Glutamatergic neuron (in vitro differentiated cells): Measurements from ENCODE around the gene ZNF665. TPM values are rescaled to one million over a fixed set of nuclear protein-coding genes. Genes with fewer than 3 reads are reported as not detected.

ENCODE experiments used
- DNase-seq: peaks from one replicate; pipeline ENCODE4 v3.0.0; 2022
- H3K27ac Mint-ChIP-seq: one replicate; pipeline ENCODE4 v1.8.0; 2020; ENCODE audit warnings: mild to moderate bottlenecking, mixed read lengths, inconsistent platforms; ENCODE audit not compliant: unreplicated experiment
- H3K27me3 Mint-ChIP-seq: one replicate; pipeline ENCODE4 v1.8.0; 2020; ENCODE audit warnings: mild to moderate bottlenecking, moderate library complexity, mixed read lengths, inconsistent platforms; ENCODE audit not compliant: unreplicated experiment
- H3K36me3 Mint-ChIP-seq: one replicate; pipeline ENCODE4 v1.8.0; 2020; ENCODE audit warnings: mild to moderate bottlenecking, mixed read lengths, inconsistent platforms; ENCODE audit not compliant: unreplicated experiment
- H3K4me1 Mint-ChIP-seq: one replicate; pipeline ENCODE4 v1.8.0; 2020; ENCODE audit warnings: mild to moderate bottlenecking, low read depth, mixed read lengths, inconsistent platforms; ENCODE audit not compliant: unreplicated experiment
- H3K4me3 Mint-ChIP-seq: one replicate; pipeline ENCODE4 v1.8.0; 2020; ENCODE audit warnings: mild to moderate bottlenecking, mixed read lengths, inconsistent platforms; ENCODE audit not compliant: unreplicated experiment
- H3K9me3 Mint-ChIP-seq: one replicate; pipeline ENCODE4 v1.8.0; 2020; ENCODE audit warnings: mild to moderate bottlenecking, moderate library complexity, mixed read lengths, inconsistent platforms; ENCODE audit not compliant: unreplicated experiment
- CTCF ChIP-seq: fragments of 200-600 bp; sonication (generic); IDR thresholded peaks from one replicate; pipeline ENCODE4 v1.5.0; 2021; ENCODE audit not compliant: partially characterized antibody, unreplicated experiment
- total RNA-seq: library from RNA; stranded (reverse); fragmentation: NEBNext Ultra II Directional; extraction: Animal tissue kit (Norgen Biotek cat#: 25700); gene quantifications from one replicate; pipeline ENCODE4 v1.2.1, GENCODE V29; 2021; ENCODE audit not compliant: unreplicated experiment

Gene ZNF665
- total RNA-seq, 1 donor from 2014 or later, result 1.1 TPM

GRCh38 chr19:53183146-53183764 is 9.9 kb downstream of the ZNF665 start:
- no peaks in the 10 kb centered on the region for H3K4me1 Mint-ChIP-seq
- peaks cover 6% of the 10 kb centered on the region for H3K36me3 Mint-ChIP-seq
- H3K27me3 Mint-ChIP-seq, result no peaks in the 10 kb centered on the region
- H3K9me3 Mint-ChIP-seq, result peaks cover 2% of the 10 kb centered on the region
- no peak for DNase-seq
- no peak overlapping the region for H3K27ac Mint-ChIP-seq
- no peak overlapping the region for H3K4me3 Mint-ChIP-seq
- no peak for TF ChIP-seq CTCF

GRCh38 chr19:53182202-53182601 is 11.0 kb downstream of the ZNF665 start:
- Mint-ChIP-seq H3K36me3 (peaks cover 11% of the 10 kb centered on the region), H3K9me3 (peaks cover 2% of the 10 kb centered on the region), H3K27ac (no peak overlapping the region), H3K4me1 (no peaks in the 10 kb centered on the region), H3K27me3 (no peaks in the 10 kb centered on the region), H3K4me3 (no peak overlapping the region)
- TF ChIP-seq CTCF, result no peak
- DNase-seq, result no peak

- no peaks in the 10 kb centered on the region for H3K4me1 Mint-ChIP-seq
- H3K27ac Mint-ChIP-seq, result no peak overlapping the region
- peaks cover 8% of the 10 kb centered on the region for H3K9me3 Mint-ChIP-seq
- H3K4me3 Mint-ChIP-seq, result no peak overlapping the region
- no peak for DNase-seq
- H3K27me3 Mint-ChIP-seq, result no peaks in the 10 kb centered on the region
- peaks cover 19% of the 10 kb centered on the region for H3K36me3 Mint-ChIP-seq
- TF ChIP-seq CTCF, result no peak
These were observed 15.2 kb downstream of the ZNF665 start for GRCh38 chr19:53177986-53178385.

- Mint-ChIP-seq H3K4me3 (no peak overlapping the region), H3K4me1 (no peaks in the 10 kb centered on the region), H3K27me3 (no peaks in the 10 kb centered on the region), H3K36me3 (peaks cover 18% of the 10 kb centered on the region), H3K9me3 (peaks cover 7% of the 10 kb centered on the region), H3K27ac (no peak overlapping the region)
- TF ChIP-seq CTCF, result no peak
- no peak for DNase-seq
These were observed 20.3 kb downstream of the ZNF665 start for GRCh38 chr19:53172889-53173288.

GRCh38 chr19:53165691-53166091 is 27.5 kb downstream of the ZNF665 start:
- H3K36me3 Mint-ChIP-seq, result peaks cover 24% of the 10 kb centered on the region
- peaks cover 8% of the 10 kb centered on the region for H3K9me3 Mint-ChIP-seq
- no peak overlapping the region for H3K4me3 Mint-ChIP-seq
- no peak for DNase-seq
- TF ChIP-seq CTCF, result no peak
- H3K4me1 Mint-ChIP-seq, result no peaks in the 10 kb centered on the region
- no peak overlapping the region for H3K27ac Mint-ChIP-seq
- no peaks in the 10 kb centered on the region for H3K27me3 Mint-ChIP-seq
